A549 (cell line): ENCODE data around the gene NEDD8. TPM values are rescaled to one million over a fixed set of nuclear protein-coding genes. Genes with fewer than 3 reads are reported as not detected.

Experiments
- ATAC-seq, 2 experiments: fragments of 200-7000 bp in 1 of 2; fragments of >200 bp in 1 of 2; cut with Nextera tagmentation in 1 of 2; cut with Tn5 transposase in 1 of 2; 3 replicates each; pipeline versions ENCODE4 v1.8.0 to v1.9.1; 2018 to 2020; ENCODE audit warnings: mild to moderate bottlenecking in 1 of 2, moderate library complexity in 1 of 2
- CTCF ChIA-PET: fragments of 300-600 bp; sonication (Branson Sonifier 250); formaldehyde crosslinking; extraction: SDS; loops from one replicate; lab custom pipeline; 2021; ENCODE audit warnings: antibody characterized with exemption, inconsistent platforms; lab: Yijun Ruan, JAX
- POLR2A ChIA-PET: fragments of 350-600 bp; formaldehyde crosslinking; extraction: SDS; loops from one replicate; lab custom pipeline; 2021; ENCODE audit warnings: antibody characterized with exemption, inconsistent platforms; lab: Yijun Ruan, JAX
- DNase-seq, 2 experiments: peaks; one replicate each; pipeline versions ENCODE4 v3.0.0 to v3.0.0-alpha.2; 2011 to 2016; ENCODE audit warnings: low read depth in 1 of 2, low spot score in 1 of 2
- FAIRE-seq: peaks from 2 replicates; lab custom pipeline; 2011; peaks lifted over from hg19 to GRCh38; lab: Jason Lieb, UNC
- H3K27ac ChIP-seq, 2 experiments: fragments of >200 bp; sonication (Bioruptor Twin); formaldehyde crosslinking; 3 replicates each; pipeline ENCODE4 v1.5.1; 2016 to 2017
- H3K4me1 ChIP-seq: fragments of >200 bp; sonication (Bioruptor Twin); formaldehyde crosslinking; 3 replicates; pipeline ENCODE4 v1.6.1; 2016
- H3K4me2 ChIP-seq: fragments of >200 bp; sonication (Bioruptor Twin); formaldehyde crosslinking; 3 replicates; pipeline ENCODE4 v1.6.1; 2016
- H3K4me3 ChIP-seq: fragments of >200 bp; sonication (Bioruptor Twin); formaldehyde crosslinking; 3 replicates; pipeline ENCODE4 v1.5.1; 2016
- H3K9me3 ChIP-seq: fragments of >200 bp; sonication (Bioruptor Twin); formaldehyde crosslinking; 3 replicates; pipeline ENCODE4 v1.6.1; 2016
- BCL3 ChIP-seq: fragments of >200 bp; sonication (Bioruptor Twin); formaldehyde crosslinking; IDR thresholded peaks from 3 replicates; pipeline ENCODE4 v1.6.1; 2016
- BHLHE40 ChIP-seq: IDR thresholded peaks from 2 replicates; pipeline ENCODE4 v1.6.1; 2012; ENCODE audit warnings: low read depth, low read length, inconsistent platforms
- CEBPB ChIP-seq, 2 experiments: fragments of >200 bp in 1 of 2; sonication (Bioruptor Twin) in 1 of 2; formaldehyde crosslinking in 1 of 2; IDR thresholded peaks; 2 replicates each; pipeline ENCODE4 v1.6.1; 2012 to 2016
- CHD2 ChIP-seq: fragments of 150-350 bp; IDR thresholded peaks from 2 replicates; pipeline ENCODE4 v1.6.1; 2014; ENCODE audit warnings: low read length; ENCODE audit not compliant: partially characterized antibody
- CTCF ChIP-seq: fragments of >200 bp; sonication (Bioruptor Twin); formaldehyde crosslinking; IDR thresholded peaks from 3 replicates; pipeline ENCODE4 v1.5.1; 2016
- E2F6 ChIP-seq: IDR thresholded peaks from 2 replicates; pipeline ENCODE4 v1.6.1; 2012; ENCODE audit warnings: low read depth, borderline replicate concordance
- ESRRA ChIP-seq: fragments of 150-350 bp; IDR thresholded peaks from 2 replicates; pipeline ENCODE4 v1.6.1; 2014; ENCODE audit warnings: mild to moderate bottlenecking, low read length, borderline replicate concordance
- FOSL2 ChIP-seq, 2 experiments: fragments of 450-650 bp in 1 of 2; fragments of >200 bp in 1 of 2; sonication (Bioruptor Twin) in 1 of 2; formaldehyde crosslinking; IDR thresholded peaks; 2 replicates each; pipeline versions ENCODE4 v1.5.0 to v1.6.1; 2016 to 2020; ENCODE audit warnings: mild to moderate bottlenecking in 1 of 2, moderate library complexity in 1 of 2
- HDAC2 ChIP-seq: fragments of 200-600 bp; sonication (generic); IDR thresholded peaks from 2 replicates; pipeline ENCODE4 v1.6.1; 2016
- HMGXB4 ChIP-seq: fragments of 250-450 bp; sonication (Bioruptor Pico); IDR thresholded peaks from 2 replicates; pipeline ENCODE4 v1.5.0; 2021; ENCODE audit warnings: mild to moderate bottlenecking, moderate library complexity, borderline replicate concordance
- HOXB5 ChIP-seq: fragments of 250-450 bp; sonication (Bioruptor Pico); IDR thresholded peaks from 2 replicates; pipeline ENCODE4 v1.5.0; 2020; ENCODE audit warnings: mild to moderate bottlenecking, moderate library complexity
- KDM5A ChIP-seq: fragments of 200-600 bp; sonication (generic); IDR thresholded peaks from 2 replicates; pipeline ENCODE4 v1.6.1; 2016; ENCODE audit warnings: antibody characterized with exemption, mild to moderate bottlenecking
- MAFK ChIP-seq: fragments of 450-650 bp; IDR thresholded peaks from 2 replicates; pipeline ENCODE4 v1.6.1; 2014; ENCODE audit not compliant: partially characterized antibody
- MAZ ChIP-seq: fragments of 150-350 bp; IDR thresholded peaks from 2 replicates; pipeline ENCODE4 v1.6.1; 2014; ENCODE audit warnings: antibody characterized with exemption, low read depth, low read length, borderline replicate concordance
- REST ChIP-seq: fragments of 200-600 bp; sonication (generic); IDR thresholded peaks from 2 replicates; pipeline ENCODE4 v1.6.1; 2016; ENCODE audit warnings: antibody characterized with exemption, mild to moderate bottlenecking, moderate library complexity
- SMC3 ChIP-seq: fragments of >200 bp; sonication (Bioruptor Twin); formaldehyde crosslinking; IDR thresholded peaks from 3 replicates; pipeline ENCODE4 v1.6.1; 2018; ENCODE audit warnings: inconsistent platforms
- TP53 ChIP-seq: fragments of 250-450 bp; sonication (Bioruptor Pico); IDR thresholded peaks from 2 replicates; pipeline ENCODE4 v1.5.0; 2021; ENCODE audit warnings: mild to moderate bottlenecking, moderate library complexity
- USF2 ChIP-seq: fragments of 450-650 bp; IDR thresholded peaks from 2 replicates; pipeline ENCODE4 v1.6.1; 2014; ENCODE audit warnings: antibody characterized with exemption
- ZFP36 ChIP-seq: fragments of 450-650 bp; IDR thresholded peaks from 2 replicates; pipeline ENCODE4 v1.6.1; 2014; ENCODE audit warnings: borderline replicate concordance; ENCODE audit not compliant: partially characterized antibody
- ZSCAN20 ChIP-seq: fragments of 250-450 bp; sonication (Bioruptor Pico); IDR thresholded peaks from 2 replicates; pipeline ENCODE4 v1.8.0; 2022; ENCODE audit warnings: mild to moderate bottlenecking, moderate library complexity
- WGBS: methylation state at CpG from one replicate; pipeline ENCODE4 v1.1.6; 2017; ENCODE audit errors: missing lambda C conversion rate; 5-methylcytosine and 5-hydroxymethylcytosine counted together
- polyA plus RNA-seq, 4 experiments: library from polyadenylated mRNA; depleted of rRNA in 3 of 4; stranded (reverse); fragments of >200 nt; fragmentation: RNase III in 1 of 4; extraction: RNeasy Plus Mini Kit Qiagen cat#74134 plus additional on column Dnase treatment in 1 of 4; gene quantifications; 2 replicates in 3 of 4; 3 replicates in 1 of 4; pipeline ENCODE4 v1.2.3, GENCODE V29; 2011 to 2017

NEDD8 gene
- polyA plus RNA-seq, 2 of the 4 experiments (the other 2 are of a cell fraction) = 433 to 589 TPM

GRCh38 chr14:24182110-24182882, 49.9 kb downstream of the NEDD8 start (continued):
- TF ChIP-seq HMGXB4 (CRISPR knock-in tag) (no peak), BCL3 (no peak), HOXB5 (CRISPR knock-in tag) (no peak), FOSL2 (IDR thresholded peaks at IDR 0.05) (no peak), FOSL2 (CRISPR knock-in tag; IDR thresholded peaks at IDR 0.05) (no peak), TP53 (CRISPR knock-in tag) (no peak), CEBPB (IDR thresholded peaks at IDR 0.05) (no peak), MAZ (no peak)

GRCh38 chr14:24181371-24182077, 50.6 kb downstream of the NEDD8 start:
- Histone ChIP-seq H3K4me3 (no peak overlapping the region), H3K9me3 (no peaks in the 10 kb centered on the region), H3K27ac (no peak overlapping the region), H3K4me2 (no peak overlapping the region), H3K4me1 (no peaks in the 10 kb centered on the region)
- ATAC-seq (no peak), DNase-seq (no peak), FAIRE-seq (no peak)
- POLR2A ChIA-PET = interaction anchor here (0.9 kb wide), 1 partner anchor 14 kb away, joined by 3 read pairs; the partner anchor contains the start of gene TM9SF1
- WGBS = 92% methylated on average over 17 of the region's 19 CpGs
- TF ChIP-seq CEBPB (IDR thresholded peaks at IDR 0.05) (no peak), CTCF (no peak), REST (no peak), BHLHE40 (no peak), SMC3 (no peak), HOXB5 (CRISPR knock-in tag) (no peak), ZFP36 (no peak), MAZ (no peak), FOSL2 (IDR thresholded peaks at IDR 0.05) (no peak), FOSL2 (CRISPR knock-in tag; IDR thresholded peaks at IDR 0.05) (no peak), ZSCAN20 (CRISPR knock-in tag) (no peak), E2F6 (no peak), CHD2 (no peak), HDAC2 (no peak), ESRRA (no peak), MAFK (no peak), KDM5A (no peak), USF2 (no peak)
- CTCF ChIA-PET = interaction anchor here (0.6 to 8.0 kb wide), 10 partner anchors 11 to 73 kb away, joined by 3 to 64 read pairs (median 4); partner anchors contain the start of genes IRF9, MDP1, PSME1 and PSME2
